HEK293T (cell line): Measurements from ENCODE around the gene GAK.
"Not testable (repeated sequence)": the region's sequence is repeated elsewhere in the genome, so short reads cannot be mapped to it uniquely, and the experiment has no call there.

Experiments used
- CTCF ChIA-PET: fragments of 350-600 bp; formaldehyde crosslinking; extraction: SDS; loops from one replicate; lab custom pipeline; 2021; ENCODE audit warnings: antibody characterized with exemption, inconsistent platforms; lab: Yijun Ruan, JAX
- POLR2A ChIA-PET: fragments of 350-600 bp; formaldehyde crosslinking; extraction: SDS; loops from one replicate; lab custom pipeline; 2020; ENCODE audit warnings: antibody characterized with exemption, inconsistent platforms; lab: Yijun Ruan, JAX
- DNase-seq: peaks from one replicate; pipeline ENCODE4 v3.0.0; 2012; ENCODE audit warnings: mixed read lengths; ENCODE audit errors: extremely low spot score
- ARNT ChIP-seq: fragments of 450-650 bp; IDR thresholded peaks from 2 replicates; pipeline ENCODE4 v1.6.1; 2017; ENCODE audit warnings: mild to moderate bottlenecking
- BHLHE40 ChIP-seq: fragments of 450-650 bp; IDR thresholded peaks from 2 replicates; pipeline ENCODE4 v1.6.1; 2016; ENCODE audit warnings: mild to moderate bottlenecking, moderate library complexity, borderline replicate concordance
- CTBP1 ChIP-seq: fragments of 450-650 bp; IDR thresholded peaks from 2 replicates; pipeline ENCODE4 v1.6.1; 2016; ENCODE audit warnings: borderline replicate concordance
- ELF4 ChIP-seq: fragments of 450-650 bp; IDR thresholded peaks from 2 replicates; pipeline ENCODE4 v1.6.1; 2017; ENCODE audit warnings: antibody characterized with exemption
- FOXA1 ChIP-seq: fragments of 450-650 bp; IDR thresholded peaks from 2 replicates; pipeline ENCODE4 v1.6.1; 2016; ENCODE audit warnings: mild to moderate bottlenecking
- FOXK2 ChIP-seq: fragments of 450-650 bp; IDR thresholded peaks from 2 replicates; pipeline ENCODE4 v1.6.1; 2016; ENCODE audit warnings: mild to moderate bottlenecking
- FOXM1 ChIP-seq: fragments of 450-650 bp; IDR thresholded peaks from 2 replicates; pipeline ENCODE4 v1.6.1; 2017; ENCODE audit warnings: mild to moderate bottlenecking, borderline replicate concordance
- HDGF ChIP-seq: fragments of 450-650 bp; IDR thresholded peaks from 2 replicates; pipeline ENCODE4 v1.6.1; 2017; ENCODE audit warnings: antibody characterized with exemption, borderline replicate concordance
- L3MBTL2 ChIP-seq: fragments of 450-650 bp; conservative IDR thresholded peaks from 2 replicates; pipeline ENCODE4 v1.6.1; 2016; ENCODE audit warnings: mild to moderate bottlenecking
- LEF1 ChIP-seq: fragments of 450-650 bp; IDR thresholded peaks from 2 replicates; pipeline ENCODE4 v1.6.1; 2017; ENCODE audit warnings: mild to moderate bottlenecking, borderline replicate concordance
- NFRKB ChIP-seq: fragments of 450-650 bp; IDR thresholded peaks from 2 replicates; pipeline ENCODE4 v1.6.1; 2016; ENCODE audit warnings: mild to moderate bottlenecking, moderate library complexity
- PKNOX1 ChIP-seq: fragments of 450-650 bp; IDR thresholded peaks from 2 replicates; pipeline ENCODE4 v1.6.1; 2016
- SP1 ChIP-seq: fragments of 450-650 bp; IDR thresholded peaks from 2 replicates; pipeline ENCODE4 v1.6.1; 2017
- SUZ12 ChIP-seq: fragments of 450-650 bp; IDR thresholded peaks from 2 replicates; pipeline ENCODE4 v1.6.1; 2016; ENCODE audit warnings: mild to moderate bottlenecking
- TARDBP ChIP-seq: fragments of 450-650 bp; IDR thresholded peaks from 2 replicates; pipeline ENCODE4 v1.6.1; 2016
- ZNF384 ChIP-seq: fragments of 450-650 bp; IDR thresholded peaks from 2 replicates; pipeline ENCODE4 v1.6.1; 2016

Gene GAK

GRCh38 chr4:939508-939907 lies 7.4 kb upstream of the GAK start:
- POLR2A ChIA-PET, DNase-seq: not testable (repeated sequence)
- peak; percentile 76 for TF ChIP-seq PKNOX1
- CTCF ChIA-PET = interaction anchor here (0.7 kb wide), 1 partner anchor 13 kb away, joined by 4 read pairs; no protein-coding TSS in a partner anchor

- ChIA-PET CTCF (interaction anchor here (0.9 to 1.3 kb wide), 2 partner anchors 175 to 198 kb away, joined by 3 read pairs; no protein-coding TSS in a partner anchor), POLR2A (interaction anchor here (0.8 to 1.5 kb wide), 11 partner anchors 10 to 151 kb away, joined by 3 to 12 read pairs (median 5); partner anchors contain the start of genes DGKQ and IDUA)
- no peak for DNase-seq
- TF ChIP-seq NFRKB = no peak
- no peak for TF ChIP-seq ARNT
- TF ChIP-seq L3MBTL2 = no peak
- no peak for TF ChIP-seq FOXM1
- no peak for TF ChIP-seq ELF4
- no peak for TF ChIP-seq FOXK2
- TF ChIP-seq SUZ12 = no peak
- no peak for TF ChIP-seq ZNF384
- no peak for TF ChIP-seq TARDBP
- TF ChIP-seq PKNOX1 = no peak
- TF ChIP-seq CTBP1 = no peak
- TF ChIP-seq LEF1 = no peak
- no peak for TF ChIP-seq HDGF
These were observed 576 bp upstream of the GAK start for GRCh38 chr4:932713-933070.

GRCh38 chr4:931194-931959 lies 739 bp downstream of the GAK start:
- TF ChIP-seq NFRKB (no peak), L3MBTL2 (0 out of 2 replicates have a peak, but pooled peaks have one; percentile 17), ZNF384 (no peak)
- POLR2A ChIA-PET = interaction anchor here (0.8 to 1.5 kb wide), 9 partner anchors 12 to 807 kb away, joined by 3 to 12 read pairs (median 6); partner anchors contain the start of genes DGKQ, IDUA and ZNF718
- CTCF ChIA-PET = interaction anchor here (1.3 kb wide), 1 partner anchor 199 kb away, joined by 3 read pairs; no protein-coding TSS in a partner anchor
- no peak for DNase-seq

- TF ChIP-seq PKNOX1 (peak; percentile 55), HDGF (no peak)
- POLR2A ChIA-PET = interaction anchor here (1.0 kb wide), 1 partner anchor 149 kb away, joined by 3 read pairs; no protein-coding TSS in a partner anchor
- CTCF ChIA-PET = interaction anchor here (1.1 kb wide), 1 partner anchor 13 kb away, joined by 3 read pairs; no protein-coding TSS in a partner anchor
- DNase-seq = no peak
These were observed 1.3 kb downstream of the GAK start for GRCh38 chr4:930827-931193.

GRCh38 chr4:930028-930551 lies 2.0 kb downstream of the GAK start:
- ChIA-PET POLR2A (interaction anchor here (1.0 kb wide), 1 partner anchor 148 kb away, joined by 3 read pairs; no protein-coding TSS in a partner anchor), CTCF (interaction anchor here (1.1 kb wide), 1 partner anchor 14 kb away, joined by 3 read pairs; no protein-coding TSS in a partner anchor)
- DNase-seq = no peak
- no peak for TF ChIP-seq TARDBP
- no peak for TF ChIP-seq CTBP1
- TF ChIP-seq LEF1 = no peak
- no peak for TF ChIP-seq ARNT
- no peak for TF ChIP-seq FOXM1
- TF ChIP-seq FOXK2 = no peak
- TF ChIP-seq PKNOX1 = no peak
- no peak for TF ChIP-seq ZNF384
- TF ChIP-seq BHLHE40 = no peak
- no peak for TF ChIP-seq SP1
- TF ChIP-seq NFRKB = no peak
- TF ChIP-seq L3MBTL2 = no peak
- no peak for TF ChIP-seq HDGF
- no peak for TF ChIP-seq SUZ12
- TF ChIP-seq FOXA1 = no peak
- TF ChIP-seq ELF4 = no peak

GRCh38 chr4:929096-929765 lies 2.9 kb downstream of the GAK start:
- TF ChIP-seq CTBP1 (no peak), TARDBP (no peak), SUZ12 (no peak), SP1 (no peak), LEF1 (no peak), ZNF384 (no peak), FOXA1 (no peak), ELF4 (no peak), HDGF (no peak), BHLHE40 (no peak), NFRKB (no peak), FOXM1 (no peak), ARNT (no peak)
- ChIA-PET POLR2A (no interaction called here), CTCF (no interaction called here)
- DNase-seq = no peak

GRCh38 chr4:927566-927965 lies 4.5 kb downstream of the GAK start:
- DNase-seq, POLR2A ChIA-PET, CTCF ChIA-PET: not testable (repeated sequence)
